NCI-H1694 (cell line): Measurements from ENCODE around the gene LHX6.
A peak's percentile ranks its signal among the peaks of the same experiment; 100 is the strongest.

ENCODE experiments used
- DNase-seq: peaks from one replicate; lab custom pipeline; 2025; lab: John Stamatoyannopoulos, UW

Gene LHX6

GRCh38 chr9:122228568-122229484 is at the start of gene LHX6:
TSS of gene LHX6 (minus strand) at chr9:122228957. CDS start at chr9:122228740, 217 bp downstream.
- DNase-seq, result no peak

- no peak for DNase-seq
Measured at GRCh38 chr9:122277285-122277897, 48.6 kb upstream of the LHX6 start.

- no peak for DNase-seq
Measured at GRCh38 chr9:122276096-122276495, 47.3 kb upstream of the LHX6 start.

- no peak for DNase-seq
Measured at GRCh38 chr9:122274055-122274454, 45.3 kb upstream of the LHX6 start.

- no peak for DNase-seq
Measured at GRCh38 chr9:122268041-122268814, 39.5 kb upstream of the LHX6 start.

GRCh38 chr9:122265149-122265915 is 36.6 kb upstream of the LHX6 start:
- no peak for DNase-seq

GRCh38 chr9:122264360-122265148 is 35.8 kb upstream of the LHX6 start, which contains the start of the genes MRRF and RBM18:
TSS of gene MRRF (plus strand) at chr9:122264882. CDS start at chr9:122270892, 6,010 bp downstream.
TSS of gene RBM18 (minus strand) at chr9:122264840. CDS start at chr9:122261492, 3,348 bp downstream.
- peak; percentile 46 for DNase-seq

- DNase-seq, result no peak
Measured at GRCh38 chr9:122263699-122264349, 35.1 kb upstream of the LHX6 start.

GRCh38 chr9:122262073-122262472 is 33.3 kb upstream of the LHX6 start:
- DNase-seq, result no peak

GRCh38 chr9:122261469-122261881 is 32.7 kb upstream of the LHX6 start:
- no peak for DNase-seq

GRCh38 chr9:122258886-122259415 is 30.2 kb upstream of the LHX6 start:
- DNase-seq, result no peak

GRCh38 chr9:122256206-122256605 is 27.4 kb upstream of the LHX6 start:
- no peak for DNase-seq

- DNase-seq, result no peak
Measured at GRCh38 chr9:122254761-122255160, 26.0 kb upstream of the LHX6 start.

GRCh38 chr9:122252796-122253195 is 24.0 kb upstream of the LHX6 start:
- no peak for DNase-seq

GRCh38 chr9:122251351-122251750 is 22.6 kb upstream of the LHX6 start:
- DNase-seq, result no peak

- DNase-seq, result no peak
Measured at GRCh38 chr9:122248448-122248865, 19.7 kb upstream of the LHX6 start.

GRCh38 chr9:122246666-122247065 is 17.9 kb upstream of the LHX6 start:
- no peak for DNase-seq

- DNase-seq, result no peak
Measured at GRCh38 chr9:122244349-122244748, 15.6 kb upstream of the LHX6 start.

- no peak for DNase-seq
Measured at GRCh38 chr9:122239722-122240121, 11.0 kb upstream of the LHX6 start.

GRCh38 chr9:122236681-122237080 is 7.9 kb upstream of the LHX6 start:
- peak; percentile 16 for DNase-seq
